ENCODE data around the gene DNHD1. TPM values are rescaled to one million over a fixed set of nuclear protein-coding genes. Genes with fewer than 3 reads are reported as not detected.

Gene DNHD1
- total RNA-seq, 1 donor from 2014 or later: 17.3 TPM

GRCh38 chr11:6587360-6587953, 90.4 kb downstream of the DNHD1 start:
- Mint-ChIP-seq H3K4me1 (no peaks in the 10 kb centered on the region), H3K36me3 (peaks cover 27% of the 10 kb centered on the region), H3K4me3 (no peak overlapping the region), H3K27me3 (ENCODE audit: low read depth) (no peaks in the 10 kb centered on the region), H3K9me3 (peaks cover 26% of the 10 kb centered on the region), H3K27ac (no peak overlapping the region)
- DNase-seq (ENCODE audit: low spot score in 2 of 2, unreplicated experiment in 2 of 2): no peak
- no peak for TF ChIP-seq CTCF (IDR thresholded peaks at IDR 0.05; ENCODE audit: unreplicated experiment)

GRCh38 chr11:6588018-6588417, 90.9 kb downstream of the DNHD1 start:
- no peak for TF ChIP-seq CTCF (IDR thresholded peaks at IDR 0.05; ENCODE audit: unreplicated experiment)
- DNase-seq (ENCODE audit: low spot score in 2 of 2, unreplicated experiment in 2 of 2): no peak
- Mint-ChIP-seq H3K4me3 (no peak overlapping the region), H3K27me3 (ENCODE audit: low read depth) (no peaks in the 10 kb centered on the region), H3K27ac (no peak overlapping the region), H3K36me3 (peaks cover 22% of the 10 kb centered on the region), H3K9me3 (peaks cover 21% of the 10 kb centered on the region), H3K4me1 (no peaks in the 10 kb centered on the region)

- no peak for TF ChIP-seq CTCF (IDR thresholded peaks at IDR 0.05; ENCODE audit: unreplicated experiment)
- peaks cover 14% of the 10 kb centered on the region for H3K36me3 Mint-ChIP-seq
- H3K27ac Mint-ChIP-seq: no peak overlapping the region
- H3K27me3 Mint-ChIP-seq (ENCODE audit: low read depth): no peaks in the 10 kb centered on the region
- H3K4me1 Mint-ChIP-seq: no peaks in the 10 kb centered on the region
- DNase-seq (ENCODE audit: low spot score in 2 of 2, unreplicated experiment in 2 of 2): no peak
- no peaks in the 10 kb centered on the region for H3K9me3 Mint-ChIP-seq
- H3K4me3 Mint-ChIP-seq: no peak overlapping the region
These were observed 97.2 kb downstream of the DNHD1 start for GRCh38 chr11:6594142-6594768.

- Mint-ChIP-seq H3K4me3 (no peak overlapping the region), H3K27ac (no peak overlapping the region), H3K27me3 (ENCODE audit: low read depth) (no peaks in the 10 kb centered on the region), H3K36me3 (peaks cover 15% of the 10 kb centered on the region), H3K4me1 (no peaks in the 10 kb centered on the region), H3K9me3 (no peaks in the 10 kb centered on the region)
- DNase-seq (ENCODE audit: low spot score in 2 of 2, unreplicated experiment in 2 of 2): no peak
- no peak for TF ChIP-seq CTCF (IDR thresholded peaks at IDR 0.05; ENCODE audit: unreplicated experiment)
These were observed 99.3 kb downstream of the DNHD1 start for GRCh38 chr11:6596239-6596877.

GRCh38 chr11:6598555-6598954, 101.5 kb downstream of the DNHD1 start:
- no peaks in the 10 kb centered on the region for H3K27me3 Mint-ChIP-seq (ENCODE audit: low read depth)
- no peak overlapping the region for H3K27ac Mint-ChIP-seq
- peaks cover 16% of the 10 kb centered on the region for H3K36me3 Mint-ChIP-seq
- no peak overlapping the region for H3K4me3 Mint-ChIP-seq
- DNase-seq (ENCODE audit: low spot score in 2 of 2, unreplicated experiment in 2 of 2): no peak
- H3K4me1 Mint-ChIP-seq: no peaks in the 10 kb centered on the region
- no peak for TF ChIP-seq CTCF (IDR thresholded peaks at IDR 0.05; ENCODE audit: unreplicated experiment)
- H3K9me3 Mint-ChIP-seq: no peaks in the 10 kb centered on the region
